ENCODE results near the gene RANBP17.

GRCh38 chr5:171129308-171129707, 267.5 kb downstream of the RANBP17 start:
- TF ChIP-seq ZNF18 (tag by site-specific recombination; IDR thresholded peaks at IDR 0.05) (no peak), CTCF (tag by site-specific recombination; IDR thresholded peaks at IDR 0.05) (no peak), ZNF48 (tag by site-specific recombination; IDR thresholded peaks at IDR 0.05) (no peak), ZNF175 (tag by site-specific recombination; IDR thresholded peaks at IDR 0.05) (no peak), KLF10 (tag by site-specific recombination; IDR thresholded peaks at IDR 0.05) (no peak), SETDB1 (IDR thresholded peaks at IDR 0.05; ENCODE audit: insufficient read length, low read length) (no peak), SP2 (tag by site-specific recombination; IDR thresholded peaks at IDR 0.05) (no peak)
